Activated T-cell treated with anti-CD3 and anti-CD28 coated beads for 48 hours (primary cell): ENCODE data around the gene SGPP2.

Source experiments
- DNase-seq: peaks from one replicate; pipeline ENCODE4 v3.0.0-alpha.2; 2020; ENCODE audit warnings: low read depth

SGPP2 gene

DNA sequence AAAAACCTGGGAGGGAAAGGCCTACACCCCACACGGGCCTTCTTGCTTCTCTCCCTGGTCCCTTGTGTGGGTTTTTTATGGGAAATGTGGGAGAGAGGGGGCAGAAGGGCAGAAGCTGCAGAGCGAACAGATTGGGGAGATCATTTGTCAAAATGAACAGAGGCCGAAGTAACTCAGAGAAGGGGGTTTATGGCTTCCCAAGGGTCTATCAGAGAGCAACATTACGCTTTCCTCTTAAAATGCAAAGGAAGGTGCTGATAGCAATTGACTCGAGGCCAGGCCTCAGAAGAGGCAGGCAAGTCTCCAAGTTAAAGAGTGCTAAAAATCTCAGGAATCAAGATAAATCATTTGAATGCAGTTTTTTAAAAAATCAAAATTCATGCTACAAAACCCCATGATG, 101.5 kb downstream of the SGPP2 start:
- no peak for DNase-seq

DNA sequence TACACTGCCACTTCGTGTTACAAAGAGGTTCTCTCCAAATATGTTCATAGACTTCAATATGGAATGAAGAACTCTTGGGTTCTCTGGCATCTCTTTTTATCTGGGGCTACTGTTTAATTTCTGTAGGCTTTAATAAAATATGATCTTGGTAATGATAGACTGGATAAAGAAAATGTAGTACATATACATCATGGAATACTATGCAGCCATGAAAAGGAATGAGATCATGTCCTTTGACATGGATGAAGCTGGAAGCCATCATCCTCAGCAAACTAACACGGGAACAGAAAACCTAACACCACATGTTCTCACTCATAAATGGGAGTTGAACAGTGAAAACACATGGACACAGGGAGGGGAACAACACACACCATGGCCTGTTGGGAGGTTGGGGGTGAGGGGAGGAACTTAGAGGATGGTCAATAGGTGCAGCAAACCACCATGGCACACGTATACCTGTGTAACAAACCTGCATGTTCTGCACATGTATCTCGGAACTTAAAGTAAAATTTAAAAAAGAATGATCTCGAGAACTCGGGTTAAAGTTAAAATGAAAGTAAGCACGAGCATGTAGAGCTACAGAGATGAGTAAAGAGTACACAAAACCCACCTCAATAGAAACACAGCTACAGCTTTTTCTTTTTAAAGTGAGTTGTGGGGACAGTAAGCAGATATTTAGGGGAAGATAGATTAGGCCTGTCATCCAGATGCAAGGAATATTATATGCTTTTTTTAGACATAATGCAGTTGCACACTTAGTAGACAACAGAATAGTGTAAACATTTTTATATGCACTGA, 102.3 kb downstream of the SGPP2 start:
- DNase-seq, result no peak

DNA sequence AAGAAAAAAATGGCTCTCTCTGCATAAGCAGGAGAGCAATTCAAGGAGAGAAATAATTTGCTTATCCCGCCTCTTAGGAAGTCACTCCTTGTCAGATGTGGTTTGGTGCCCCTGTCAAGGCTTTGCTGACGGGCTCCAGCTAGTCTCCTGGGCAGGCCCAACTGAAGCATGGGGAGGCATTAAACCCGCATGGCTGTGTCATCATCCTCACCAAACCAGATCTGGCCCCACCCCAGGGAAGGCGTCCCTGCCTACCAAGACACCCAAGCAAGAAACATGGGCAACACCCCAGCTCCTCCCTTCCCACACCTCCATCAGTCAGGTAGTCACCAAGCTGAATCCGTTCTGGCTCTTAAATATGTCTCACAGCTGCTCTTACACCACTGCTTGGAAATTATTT, 108.0 kb downstream of the SGPP2 start:
- DNase-seq, result no peak

DNA sequence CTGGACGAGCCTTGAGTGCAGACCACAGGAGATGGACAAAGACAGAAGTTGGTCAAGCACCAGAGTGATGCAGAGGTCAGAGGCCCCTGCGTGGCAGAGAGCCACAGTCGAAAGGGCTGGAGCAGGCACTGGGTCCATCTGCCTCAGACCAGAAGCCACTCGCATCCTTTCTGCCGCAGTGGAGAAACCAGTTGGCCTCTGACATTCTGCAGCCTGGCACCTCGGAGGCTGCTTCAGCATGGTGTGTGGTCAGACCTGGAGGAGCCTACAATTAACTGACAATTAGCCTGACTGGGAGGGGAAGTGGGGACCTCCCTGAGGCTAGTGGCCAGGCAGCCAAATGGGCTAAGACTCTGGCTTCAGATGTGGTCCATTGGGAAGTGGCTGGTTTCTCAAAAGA, 111.1 kb downstream of the SGPP2 start:
- DNase-seq, result no peak

DNA sequence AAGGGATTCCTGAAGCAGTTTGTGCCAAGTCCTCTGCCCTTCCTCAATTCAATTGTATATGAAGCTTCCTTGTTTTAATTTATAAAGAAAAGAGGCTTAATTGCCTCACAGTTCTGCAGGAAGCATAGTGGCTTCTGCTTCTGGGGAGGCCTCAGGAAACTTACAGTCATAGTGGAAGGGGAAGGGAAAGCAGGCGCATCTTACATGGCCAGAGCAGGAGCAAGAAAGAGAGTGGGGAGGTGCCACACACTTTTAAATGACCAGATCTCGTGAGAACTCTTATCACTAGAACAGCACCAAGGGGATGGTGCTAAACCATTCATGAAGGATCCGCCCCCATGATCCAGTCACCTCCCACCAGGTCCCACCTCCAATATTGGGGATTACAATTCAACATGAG, 114.2 kb downstream of the SGPP2 start:
- DNase-seq, result no peak

DNA sequence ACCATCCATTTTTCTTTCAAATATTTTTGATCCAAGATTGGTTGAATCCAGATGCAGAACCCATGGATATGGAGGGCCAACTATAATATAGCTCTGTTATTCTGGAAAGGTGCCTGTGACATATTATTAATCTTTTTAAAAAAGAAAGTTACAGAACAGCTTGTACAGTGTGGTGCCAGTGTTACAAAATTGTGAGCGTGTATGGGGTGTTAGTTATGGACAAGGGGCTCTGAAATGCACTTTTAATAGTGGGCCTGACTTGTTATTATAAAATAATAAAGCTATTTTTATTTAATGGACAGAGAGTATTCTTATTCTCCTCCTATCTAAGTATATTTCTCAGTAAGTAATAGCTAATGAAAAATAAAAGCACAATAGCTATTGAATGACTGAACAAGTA, 120.3 kb downstream of the SGPP2 start:
- DNase-seq, result no peak

DNA sequence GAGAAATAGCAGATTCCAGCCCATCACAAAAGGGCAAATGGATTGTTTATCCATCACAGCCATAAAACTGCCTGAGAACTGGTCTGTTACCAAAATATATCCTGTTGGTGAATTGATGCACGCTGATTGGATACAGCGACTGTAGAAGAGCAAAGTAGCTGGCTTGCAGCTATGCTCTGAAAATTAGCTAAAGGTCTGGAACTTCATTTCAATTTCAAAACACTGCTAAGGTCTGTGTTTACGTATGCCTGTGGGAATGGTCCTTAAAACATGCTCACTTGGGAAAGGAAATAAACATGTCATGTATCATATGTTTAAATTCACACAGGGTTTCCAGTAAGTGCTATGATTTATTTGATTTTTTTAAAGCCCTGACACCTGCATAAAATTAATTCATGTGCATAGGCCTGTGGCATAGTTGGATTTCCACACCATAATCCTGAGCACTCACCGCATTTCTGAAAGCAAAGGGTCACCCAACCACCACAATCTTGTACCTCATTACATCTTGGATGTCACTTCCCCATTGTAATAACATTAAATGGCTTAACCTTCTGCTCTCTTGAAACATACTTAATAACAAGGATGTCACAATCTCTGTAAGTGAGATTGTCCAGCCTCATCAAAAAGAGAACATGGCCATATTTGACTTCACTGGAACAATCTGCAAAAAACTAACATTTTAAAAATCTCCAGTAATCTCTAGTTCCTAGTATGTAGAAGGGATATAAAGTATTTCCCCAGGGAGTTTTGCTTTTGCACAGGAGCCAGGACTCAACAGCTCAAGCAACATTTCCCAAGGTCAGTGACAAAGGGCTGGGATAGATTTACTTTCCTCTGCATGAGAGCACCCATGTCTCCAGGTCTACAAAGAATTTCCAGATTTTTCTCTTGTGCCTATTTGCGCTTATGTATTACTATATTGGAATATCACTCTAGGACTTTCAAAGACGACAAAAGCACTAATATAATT, 121.8 kb downstream of the SGPP2 start:
- DNase-seq, result no peak

DNA sequence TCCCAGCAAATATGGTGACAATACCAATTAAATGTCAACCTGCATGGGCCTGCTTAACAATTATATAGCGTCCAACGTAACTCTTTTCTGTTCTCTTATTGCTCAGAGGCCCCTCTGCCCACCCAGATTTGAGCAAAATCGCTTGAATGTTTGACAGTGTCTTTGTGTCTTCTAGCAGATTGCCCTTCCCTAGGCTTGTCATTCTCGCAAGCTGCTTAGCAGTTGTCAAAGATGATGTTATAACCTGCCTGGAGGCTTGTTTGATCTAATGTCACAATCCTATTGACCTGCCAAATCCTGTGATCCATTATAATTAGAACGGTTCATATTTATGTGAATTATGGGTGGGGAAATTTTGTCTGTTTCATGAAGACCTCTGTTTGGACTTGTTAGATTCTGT, 122.7 kb downstream of the SGPP2 start:
- DNase-seq, result no peak

DNA sequence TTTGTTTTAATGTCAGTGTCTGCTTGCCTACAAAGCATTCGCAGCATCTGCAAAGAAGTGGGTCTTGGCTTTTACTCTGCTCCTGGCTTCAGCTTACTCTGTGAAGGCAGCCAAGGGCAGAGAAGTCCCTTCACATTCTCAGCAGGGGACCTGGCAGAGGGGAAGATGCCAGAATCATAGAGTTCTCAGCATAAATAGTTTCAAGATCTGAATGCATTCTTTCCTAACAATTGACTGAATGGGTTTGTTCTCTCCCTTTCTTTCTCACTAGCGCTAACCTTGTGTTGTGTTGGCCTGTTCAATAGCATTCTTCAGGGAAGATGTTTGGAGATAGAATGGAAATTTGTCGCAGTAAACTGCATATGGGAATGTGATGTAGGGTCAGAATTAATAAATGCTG, 124.6 kb downstream of the SGPP2 start:
- no peak for DNase-seq

DNA sequence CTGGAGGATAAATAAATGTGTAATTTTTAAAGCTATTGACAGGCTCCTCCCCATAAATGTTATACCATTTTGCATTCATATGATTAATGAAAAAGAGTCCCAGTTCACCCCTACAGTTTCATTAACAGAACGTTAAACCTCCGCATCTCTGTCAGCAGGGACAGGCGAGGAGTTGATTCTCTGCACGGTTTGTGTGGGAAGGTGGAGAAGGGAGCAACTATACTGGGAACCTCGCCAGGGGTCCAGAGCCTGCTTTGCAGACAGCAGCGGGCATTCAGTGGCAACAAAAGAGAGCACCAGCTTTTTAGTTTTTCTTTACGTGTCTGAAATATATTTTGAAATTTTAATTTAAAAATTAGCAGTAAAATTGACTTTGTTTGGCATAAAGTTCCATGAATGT, 130.2 kb downstream of the SGPP2 start:
- DNase-seq, result no peak

DNA sequence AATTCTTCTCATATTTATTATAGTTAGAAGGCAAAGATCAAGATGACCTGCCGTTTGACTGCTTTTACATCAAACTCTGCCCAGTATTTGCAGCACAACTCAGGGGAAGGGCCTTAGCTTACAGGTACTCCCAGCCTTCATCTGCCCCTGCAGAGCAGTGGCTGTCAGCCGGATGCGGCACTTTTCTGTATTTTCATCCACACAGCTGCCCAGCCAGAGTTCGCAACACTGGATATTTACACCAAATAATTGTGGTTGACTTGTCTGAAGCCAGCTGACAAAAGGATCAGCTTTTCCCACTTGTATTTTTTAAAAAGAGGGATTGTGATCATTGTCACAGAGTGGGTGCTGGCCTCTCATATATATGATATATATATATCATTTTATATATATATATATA, 136.8 kb downstream of the SGPP2 start:
- DNase-seq, result no peak

DNA sequence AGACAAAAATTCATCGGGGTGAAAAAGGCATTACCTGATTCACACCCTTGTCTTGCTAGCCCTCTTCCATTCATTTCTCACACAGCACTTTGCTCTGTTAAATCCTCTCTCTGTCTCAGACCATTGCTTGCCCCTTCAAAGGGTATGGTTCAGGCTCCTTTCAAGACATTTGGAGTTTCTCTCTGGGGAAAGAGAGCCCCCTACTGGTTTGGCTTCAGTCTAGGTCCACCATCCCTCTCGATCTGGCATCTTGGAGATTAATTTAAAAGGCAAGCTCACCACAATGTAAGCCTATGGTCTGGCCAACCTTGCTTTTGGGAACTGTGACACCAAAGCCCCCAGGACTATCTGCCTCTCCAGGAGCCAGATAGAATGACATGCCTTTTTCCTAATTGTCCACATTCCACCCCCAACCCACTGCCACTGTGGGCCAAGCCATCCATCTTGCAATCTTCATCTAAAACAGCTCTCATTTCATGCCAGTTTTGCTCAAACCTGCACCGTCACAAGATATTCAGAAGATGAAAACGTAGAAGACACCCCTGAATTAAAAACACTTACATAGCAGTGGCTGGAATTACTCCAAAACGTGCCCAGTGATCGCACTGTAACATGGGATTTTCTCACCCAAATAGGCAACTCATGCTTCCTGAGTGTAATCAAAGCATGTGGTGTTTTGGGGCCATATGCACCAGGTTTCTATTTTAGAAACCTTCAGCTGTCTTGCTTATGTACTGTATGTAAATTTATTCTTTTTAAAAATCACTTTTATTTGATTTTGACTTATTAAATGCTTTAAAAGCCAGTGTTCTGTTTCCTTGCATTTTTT, 137.7 kb downstream of the SGPP2 start:
- DNase-seq, result no peak

DNA sequence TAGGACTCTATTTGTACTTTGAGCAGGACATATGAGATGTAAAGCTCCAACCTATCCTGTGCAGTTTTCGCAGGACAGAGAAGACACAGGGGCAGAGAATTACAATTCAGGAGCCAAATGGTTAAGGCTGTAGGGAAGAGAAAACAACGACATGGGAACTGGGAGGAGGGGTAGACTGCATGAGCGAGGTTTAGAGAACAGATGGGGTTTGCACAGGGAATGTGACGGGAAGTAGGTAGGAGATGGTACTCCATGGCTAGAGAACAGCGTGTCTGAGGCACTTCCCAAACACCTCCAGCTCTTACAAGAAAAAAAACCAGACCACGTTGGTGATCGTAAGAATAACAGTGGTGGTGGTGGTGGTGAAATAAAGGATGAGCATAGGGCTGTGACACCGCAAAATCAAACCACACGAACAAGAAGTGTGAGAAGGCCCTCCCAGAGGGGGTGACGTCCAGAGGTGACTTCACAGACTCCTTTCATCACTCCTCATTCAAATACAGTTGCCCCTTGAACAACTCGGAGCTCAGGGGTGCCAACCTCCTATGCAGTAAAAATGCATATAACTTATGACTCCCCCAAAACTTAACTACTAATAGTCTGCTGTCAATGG, 138.9 kb downstream of the SGPP2 start:
- DNase-seq, result no peak

DNA sequence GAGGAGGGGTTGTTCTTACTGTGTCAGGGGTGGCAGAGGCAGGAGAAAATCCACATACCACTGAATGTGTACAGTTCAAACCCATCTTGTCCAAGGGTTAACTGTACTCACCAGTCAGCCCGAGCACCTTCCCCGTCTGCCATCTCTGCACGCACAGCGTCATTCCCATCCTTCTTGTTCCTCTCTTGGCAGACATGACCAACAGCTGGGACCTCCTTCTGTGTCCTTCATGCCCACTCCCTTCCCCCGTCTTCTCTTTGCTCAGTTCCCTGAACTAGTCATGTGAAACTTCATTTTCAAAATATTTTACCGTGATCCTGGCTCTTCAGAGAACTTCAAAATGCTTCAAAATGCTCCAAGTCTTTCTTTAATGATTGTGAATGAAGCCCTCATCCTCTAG, 139.6 kb downstream of the SGPP2 start:
- no peak for DNase-seq

DNA sequence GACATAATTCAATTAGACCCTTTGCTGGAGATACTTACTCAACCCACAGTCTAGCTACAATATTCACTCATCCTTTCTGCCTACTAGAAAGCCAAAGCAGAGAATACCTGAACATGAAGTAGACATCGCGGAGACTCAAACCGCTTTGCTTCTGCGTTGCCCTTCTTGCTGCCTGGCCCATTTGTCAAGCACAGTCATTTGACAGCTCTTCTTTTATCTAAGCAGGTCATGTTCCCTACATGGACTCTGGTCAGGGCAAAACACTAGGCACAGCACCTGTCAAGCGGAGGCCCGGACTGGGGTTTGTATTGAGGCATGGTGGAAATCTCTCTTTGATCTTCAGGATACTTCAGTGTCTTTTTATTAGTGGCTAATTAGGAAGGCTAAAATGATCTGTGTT, 141.9 kb downstream of the SGPP2 start:
- DNase-seq, result no peak

DNA sequence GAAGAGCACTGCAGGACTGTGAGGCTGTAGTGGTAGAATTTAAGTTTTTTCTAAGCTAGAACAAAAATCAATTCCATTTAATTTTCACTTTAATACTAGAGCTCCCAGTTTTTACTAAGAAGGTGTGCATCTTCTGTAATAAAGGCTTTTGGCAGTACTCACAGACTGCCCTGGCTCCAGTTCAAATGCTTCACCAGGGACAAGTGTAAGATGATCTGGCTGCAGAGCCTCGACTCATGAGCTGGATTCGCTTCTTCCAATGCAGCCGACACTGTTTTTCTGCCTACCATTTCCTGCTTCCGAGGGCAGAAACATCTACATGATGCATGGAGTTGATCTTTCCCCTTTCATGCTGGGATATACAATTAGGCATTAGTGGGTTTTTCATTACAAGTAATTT, 144.5 kb downstream of the SGPP2 start:
- no peak for DNase-seq

DNA sequence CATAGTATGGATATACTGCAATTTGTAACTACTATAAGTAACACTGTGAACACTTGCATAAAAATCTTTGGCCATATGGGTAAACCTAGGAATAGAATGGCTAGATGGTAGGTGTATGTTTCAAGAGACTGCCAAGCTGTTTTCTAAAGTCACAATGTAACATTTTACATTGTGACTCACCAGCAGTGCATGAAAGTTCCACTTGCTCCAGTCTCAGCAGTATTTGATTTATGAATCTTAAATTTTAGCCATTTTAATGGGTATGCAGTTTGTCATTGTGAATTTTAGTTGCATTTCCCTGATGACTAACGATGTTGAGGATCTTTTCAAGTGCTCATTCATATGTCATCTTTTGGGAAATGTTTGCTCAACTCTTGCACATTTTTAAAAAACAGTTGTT, 145.5 kb downstream of the SGPP2 start:
- DNase-seq, result no peak

DNA sequence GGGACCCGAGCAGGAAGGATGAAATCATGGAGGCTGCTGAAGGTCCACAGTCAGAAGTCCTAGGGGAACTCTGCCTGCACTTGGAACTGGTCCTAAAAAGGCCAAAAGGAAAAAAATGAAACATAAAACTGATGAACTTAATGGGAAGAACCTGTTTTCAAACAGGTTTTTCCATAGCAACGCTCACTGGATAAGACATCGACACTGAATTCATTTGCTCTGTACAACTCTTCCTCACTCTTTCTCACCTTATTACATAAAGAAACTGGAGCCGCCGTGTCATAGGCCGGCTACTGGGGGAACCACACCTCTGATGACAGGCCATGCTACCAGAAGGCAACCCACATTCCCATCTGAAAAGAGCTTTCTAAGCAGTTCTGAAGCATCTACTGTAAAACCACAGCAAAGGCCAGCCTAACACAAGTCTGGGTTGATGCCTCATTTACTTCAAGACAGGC, 147.9 kb downstream of the SGPP2 start:
- no peak for DNase-seq

DNA sequence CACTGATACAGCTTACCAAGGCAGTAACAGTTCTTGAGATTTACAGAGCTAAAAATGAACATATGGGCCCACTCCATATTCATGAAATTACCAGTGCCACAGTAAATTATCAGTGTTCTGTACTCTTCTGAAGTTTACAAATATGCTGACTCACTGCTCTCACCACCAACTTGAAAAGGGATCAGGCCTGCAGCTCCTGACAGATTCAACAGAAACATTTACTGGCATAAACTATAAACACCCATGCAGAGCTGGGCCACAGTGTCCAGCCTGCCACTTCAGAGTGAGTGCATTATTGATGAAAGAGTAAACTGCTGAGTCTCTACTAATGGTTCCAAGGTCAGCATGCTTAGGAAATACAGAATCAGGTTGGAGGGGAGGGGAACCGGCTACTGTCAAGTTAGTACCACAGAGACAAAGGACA, 148.4 kb downstream of the SGPP2 start:
- no peak for DNase-seq

DNA sequence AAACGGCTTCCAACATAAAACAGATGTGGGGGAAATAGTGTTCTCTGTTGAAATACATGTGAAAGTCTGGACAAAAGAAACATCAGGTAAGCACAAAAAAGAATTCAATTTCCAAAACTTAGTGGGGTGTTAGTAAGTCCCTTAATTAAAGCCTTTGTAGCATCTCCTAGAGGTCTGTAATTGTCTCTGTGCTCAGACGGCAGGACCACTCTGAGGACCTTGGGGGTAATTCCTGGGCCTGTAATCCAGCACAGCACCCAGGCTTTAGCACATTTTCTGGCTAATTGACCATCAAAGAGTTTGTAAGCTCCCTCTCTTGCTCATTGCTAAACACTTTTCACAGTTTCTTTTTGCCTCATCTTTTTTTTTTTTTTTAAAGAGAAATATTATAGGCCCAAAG, 151.3 kb downstream of the SGPP2 start:
- no peak for DNase-seq

DNA sequence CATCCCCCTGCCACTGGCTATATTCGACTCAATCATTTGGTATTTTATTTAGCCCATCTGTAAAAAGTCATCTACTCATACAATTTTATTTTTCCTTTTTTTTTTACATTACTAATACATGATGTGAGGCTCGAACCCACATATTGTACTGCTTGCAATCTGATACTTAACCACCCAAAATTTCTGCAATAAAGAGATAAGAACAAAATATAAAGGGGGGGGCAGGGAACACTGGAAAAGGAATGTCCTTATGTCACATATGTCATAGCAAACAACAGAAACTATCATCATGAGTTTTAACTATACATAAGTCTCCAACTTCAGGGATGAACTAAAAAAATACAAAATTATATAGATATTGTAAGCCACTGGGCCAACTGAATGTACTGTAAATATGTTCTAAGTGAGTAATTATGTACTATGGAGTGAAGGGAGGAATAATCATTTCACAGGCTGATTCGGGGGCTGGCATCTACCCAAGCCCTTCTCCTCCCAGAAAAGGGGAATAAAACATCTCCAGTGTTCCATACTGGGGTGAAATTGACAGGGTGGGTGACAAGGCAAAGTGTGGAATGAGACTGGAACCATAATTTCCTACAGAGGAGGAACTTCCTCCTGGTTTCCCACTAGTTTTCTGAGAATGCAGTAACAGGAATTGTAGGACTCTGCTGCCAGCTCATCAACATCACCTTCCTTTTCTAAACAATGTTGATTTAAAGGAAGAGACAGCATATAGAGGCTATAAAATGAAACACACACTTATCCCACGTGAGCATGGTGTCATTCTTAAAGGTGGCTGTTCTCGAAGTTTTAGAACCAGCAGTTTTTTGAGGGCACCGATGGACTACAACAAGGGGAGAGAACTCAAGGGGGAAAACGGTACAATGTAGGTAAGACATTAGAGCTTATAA, 152.1 kb downstream of the SGPP2 start:
- DNase-seq, result no peak
